CD4-positive, alpha-beta T cell treated with Interleukin-1 beta for 1 hour (primary cell): ENCODE measurements around the gene IFNA21.
"Not testable (repeated sequence)": the region's sequence is repeated elsewhere in the genome, so short reads cannot be mapped to it uniquely, and the experiment has no call there.

Source experiments
- DNase-seq, 2 donors: peaks; one replicate each; pipeline ENCODE4 v3.0.0-alpha.2; 2020 to 2022

Gene IFNA21

GRCh38 chr9:21137020-21137419 lies 29.4 kb downstream of the IFNA21 start:
- DNase-seq, result no peak

GRCh38 chr9:21135736-21136135 lies 30.7 kb downstream of the IFNA21 start:
- no peak for DNase-seq

GRCh38 chr9:21128186-21128585 lies 38.3 kb downstream of the IFNA21 start:
- DNase-seq, result not testable (repeated sequence)

DNA sequence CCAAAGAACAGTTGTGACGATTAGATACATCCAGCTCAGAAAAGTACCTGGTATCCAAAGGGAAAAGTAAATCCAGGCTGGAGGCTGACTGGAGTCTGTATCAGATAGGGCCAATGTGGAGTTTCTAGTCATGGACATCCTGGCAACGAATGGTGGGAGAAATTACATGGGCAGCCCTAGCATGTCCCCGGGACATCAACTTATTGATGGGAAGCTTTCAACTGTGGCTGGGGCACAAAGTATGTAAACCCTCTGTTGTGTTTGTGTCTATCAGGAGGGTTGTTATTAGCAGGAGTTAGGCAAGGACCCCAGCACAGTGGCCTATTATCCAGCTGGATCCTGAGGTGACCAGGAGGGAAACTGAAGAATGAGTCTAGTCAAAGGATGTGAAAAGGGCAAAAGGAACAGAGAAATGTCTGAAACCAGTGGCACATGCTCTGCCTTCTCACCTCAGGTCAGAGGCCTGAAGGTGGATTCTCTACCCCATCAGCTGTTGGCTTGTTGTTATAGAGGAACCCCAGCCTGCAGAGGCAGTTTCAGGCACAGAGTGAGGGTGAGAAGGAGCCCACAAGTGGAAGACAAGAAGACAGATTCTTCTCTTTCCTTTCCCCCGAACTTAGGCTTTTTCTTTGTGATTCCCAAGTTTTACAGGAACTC lies 44.7 kb downstream of the IFNA21 start:
- no peak for DNase-seq

- no peak for DNase-seq
Observed at GRCh38 chr9:21121079-21121478, 45.4 kb downstream of the IFNA21 start.

DNA sequence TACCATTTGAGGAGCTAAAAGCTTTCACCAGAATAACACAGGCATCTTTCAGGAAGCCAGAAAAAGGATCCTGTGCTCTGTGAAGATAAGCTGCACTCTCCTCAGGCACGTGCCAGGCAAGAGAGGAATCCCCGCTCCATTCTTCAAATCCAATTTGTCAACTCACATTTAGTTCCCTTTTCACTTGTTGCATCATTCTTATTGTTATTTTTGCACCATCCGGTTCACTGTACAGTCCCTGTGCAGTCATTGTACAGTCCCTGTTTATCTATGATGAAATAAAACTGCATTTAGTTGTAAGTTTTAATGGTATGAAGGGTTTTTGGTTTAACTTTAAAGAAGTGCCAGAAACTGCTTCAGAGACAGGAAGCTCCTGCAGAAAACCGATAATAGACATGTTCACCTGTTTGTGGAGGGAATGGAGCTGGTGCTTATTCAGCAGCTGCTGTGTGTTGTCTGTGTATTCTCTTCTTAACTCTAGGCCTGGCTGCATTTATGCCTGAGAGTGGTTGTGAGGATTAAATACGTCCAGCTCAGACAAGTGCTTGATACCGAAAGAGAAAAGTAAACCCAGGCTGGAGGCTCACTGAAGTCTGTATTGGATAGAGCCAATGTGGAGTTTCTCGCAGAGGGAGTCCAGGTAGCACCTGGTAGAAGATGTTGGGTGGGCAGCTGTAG lies 47.2 kb downstream of the IFNA21 start:
- peak in 1 of 2 donors; percentile 24 for DNase-seq
